Left lung (tissue), 10 donors: ENCODE data around the gene SETD5. TPM values are rescaled to one million over a fixed set of nuclear protein-coding genes. Genes with fewer than 3 reads are reported as not detected.

Experiments used
- ATAC-seq: fragments of 200-7000 bp; cut with Tn5 transposase; one replicate; pipeline ENCODE4 v1.9.1; 2020; ENCODE audit warnings: moderate library complexity
- DNase-seq, 4 donors: peaks; one replicate each; pipeline ENCODE4 v3.0.0-alpha.2; 2013 to 2020
- H3K27ac ChIP-seq, 2 donors: fragments of 200-600 bp; sonication (generic) in 1 of 2; one replicate each; pipeline versions ENCODE4 v1.5.0 to v1.8.0; 2020 to 2021
- H3K27me3 ChIP-seq, 2 donors: fragments of 200-600 bp; sonication (generic) in 1 of 2; one replicate each; pipeline versions ENCODE4 v1.5.0 to v1.8.0; 2020 to 2021
- H3K36me3 ChIP-seq, 2 donors: fragments of 200-600 bp; sonication (generic) in 1 of 2; one replicate each; pipeline versions ENCODE4 v1.5.0 to v1.8.0; 2020 to 2021
- H3K4me1 ChIP-seq, 2 donors: fragments of 200-600 bp; one replicate each; pipeline ENCODE4 v1.8.0; 2021
- H3K4me3 ChIP-seq, 2 donors: fragments of 200-600 bp; sonication (generic) in 1 of 2; one replicate each; pipeline versions ENCODE4 v1.5.0 to v1.8.0; 2020 to 2021; ENCODE audit warnings: mild to moderate bottlenecking in 1 of 2
- H3K9me3 ChIP-seq, 2 donors: fragments of 200-600 bp; sonication (generic) in 1 of 2; one replicate each; pipeline versions ENCODE4 v1.5.0 to v1.8.0; 2020 to 2021
- intact Hi-C, 2 donors: fragments of 100-400 bp; cut with DNase I; formaldehyde crosslinking; loops; one replicate each; pipeline versions ENCODE4 v1.11.2 to v1.14.2; 2022
- polyA plus RNA-seq, 6 donors: library from polyadenylated mRNA; unstranded; fragments of 120-200 nt; gene quantifications; one replicate each; pipeline ENCODE4 v1.2.1, GENCODE V29; 2013; ENCODE audit not compliant: insufficient read length in 6 of 6
- total RNA-seq, 2 donors: library from RNA; stranded (reverse); fragmentation: NEBNext Ultra II Directional; extraction: Animal tissue kit (Norgen Biotek cat#: 25700); gene quantifications; one replicate each; pipeline ENCODE4 v1.2.1, GENCODE V29; 2021
- TF ChIP-seq, protein P1 (sequence below), 2 donors: fragments of 200-600 bp; sonication (generic) in 1 of 2; IDR thresholded peaks; one replicate each; pipeline versions ENCODE4 v1.5.0 to v1.8.0; 2021; ENCODE audit warnings: antibody characterized with exemption in 2 of 2
- donor health status: DM: no; HTN: yes; CAD: no.
- donor health status: DM: no; HTN: no; CAD: no.

The SETD5 gene
- total and polyA plus RNA-seq, 8 donors, result 82.2 to 195 (median 177) TPM

DNA sequence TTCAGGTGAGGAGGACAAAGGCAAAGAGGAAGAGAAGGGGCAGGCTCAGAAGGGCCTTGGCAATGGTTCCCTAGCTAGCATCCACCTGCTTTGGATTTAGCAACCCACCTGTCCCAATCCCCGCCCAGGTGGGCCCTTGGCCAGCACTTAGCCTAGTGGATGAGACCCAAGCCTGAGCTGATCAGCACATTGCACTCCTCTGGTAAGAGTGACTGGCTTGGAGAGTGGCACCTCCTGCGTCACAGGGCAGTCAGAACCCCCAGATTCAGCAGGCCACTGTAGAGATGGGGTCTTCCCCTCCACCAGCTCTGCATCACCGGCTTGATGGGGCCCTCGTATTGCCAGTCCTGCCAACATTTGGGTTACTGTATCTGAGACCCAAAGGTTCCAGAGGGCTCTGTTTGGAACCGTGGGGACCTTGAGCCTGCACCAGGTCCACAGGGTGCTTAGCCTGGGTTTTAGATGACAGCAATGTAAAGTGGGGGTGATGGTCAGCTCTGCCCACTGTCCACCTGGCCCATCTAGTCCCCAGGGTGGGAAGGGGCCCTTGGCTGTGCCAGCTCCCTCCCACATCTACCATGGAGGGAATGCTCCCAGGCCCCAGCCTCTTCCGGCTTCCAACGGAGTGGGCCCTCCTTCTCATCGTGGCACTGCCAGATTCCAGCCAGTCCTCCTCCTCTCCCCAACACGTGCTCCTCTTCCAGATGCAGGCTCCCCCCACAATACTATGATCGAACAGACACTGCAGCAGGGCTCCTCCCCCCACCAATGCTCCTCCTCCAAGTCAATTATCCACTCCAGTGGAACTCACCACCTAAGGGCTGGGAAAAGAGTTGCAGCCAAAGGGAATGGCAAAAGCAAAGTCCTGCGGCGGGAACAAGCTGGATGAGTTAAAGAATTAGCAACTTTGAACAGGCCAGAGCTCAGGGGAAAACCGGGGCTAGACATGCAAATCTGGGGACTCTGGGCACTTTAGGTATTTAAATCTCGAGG lies 110.5 kb downstream of the SETD5 start:
- Histone ChIP-seq H3K4me3 (no peak overlapping the region), H3K9me3 (no peaks in the 10 kb centered on the region), H3K27me3 (peaks cover 6 to 39% of the 10 kb centered on the region in 2 donors), H3K36me3 (no peaks in the 10 kb centered on the region), H3K27ac (no peak overlapping the region), H3K4me1 (no peaks in the 10 kb centered on the region)
- intact Hi-C loops, result no loop called here
- no peak for ATAC-seq
- no peak for DNase-seq
- TF ChIP-seq, protein P1, sequence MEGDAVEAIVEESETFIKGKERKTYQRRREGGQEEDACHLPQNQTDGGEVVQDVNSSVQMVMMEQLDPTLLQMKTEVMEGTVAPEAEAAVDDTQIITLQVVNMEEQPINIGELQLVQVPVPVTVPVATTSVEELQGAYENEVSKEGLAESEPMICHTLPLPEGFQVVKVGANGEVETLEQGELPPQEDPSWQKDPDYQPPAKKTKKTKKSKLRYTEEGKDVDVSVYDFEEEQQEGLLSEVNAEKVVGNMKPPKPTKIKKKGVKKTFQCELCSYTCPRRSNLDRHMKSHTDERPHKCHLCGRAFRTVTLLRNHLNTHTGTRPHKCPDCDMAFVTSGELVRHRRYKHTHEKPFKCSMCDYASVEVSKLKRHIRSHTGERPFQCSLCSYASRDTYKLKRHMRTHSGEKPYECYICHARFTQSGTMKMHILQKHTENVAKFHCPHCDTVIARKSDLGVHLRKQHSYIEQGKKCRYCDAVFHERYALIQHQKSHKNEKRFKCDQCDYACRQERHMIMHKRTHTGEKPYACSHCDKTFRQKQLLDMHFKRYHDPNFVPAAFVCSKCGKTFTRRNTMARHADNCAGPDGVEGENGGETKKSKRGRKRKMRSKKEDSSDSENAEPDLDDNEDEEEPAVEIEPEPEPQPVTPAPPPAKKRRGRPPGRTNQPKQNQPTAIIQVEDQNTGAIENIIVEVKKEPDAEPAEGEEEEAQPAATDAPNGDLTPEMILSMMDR (IDR thresholded peaks at IDR 0.05), result no peak

DNA sequence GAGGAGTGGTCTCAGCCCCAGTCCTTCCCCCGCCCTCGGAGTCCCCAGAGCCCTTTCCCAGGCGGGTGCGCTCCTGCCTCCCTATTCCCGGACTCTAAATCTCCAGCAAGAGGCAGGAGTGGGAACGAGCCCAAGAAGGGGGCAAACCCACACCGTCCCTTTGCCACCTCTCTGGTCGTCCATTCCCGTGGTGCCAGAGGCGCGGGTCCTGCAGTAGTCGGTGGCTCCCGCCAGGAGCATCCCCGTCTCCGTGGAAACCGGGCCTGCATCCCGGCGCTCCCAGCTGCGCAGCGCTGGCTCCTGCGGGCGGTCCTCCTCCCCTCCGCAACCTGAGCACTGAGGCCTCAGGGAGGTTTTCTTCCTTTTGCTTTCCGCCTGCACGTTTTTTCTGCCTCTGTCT lies 111.4 kb downstream of the SETD5 start:
- TF ChIP-seq, protein P1 (IDR thresholded peaks at IDR 0.05), result no peak
- Histone ChIP-seq H3K27me3 (peaks cover 6 to 39% of the 10 kb centered on the region in 2 donors), H3K4me1 (no peaks in the 10 kb centered on the region), H3K36me3 (no peaks in the 10 kb centered on the region), H3K9me3 (no peaks in the 10 kb centered on the region), H3K4me3 (no peak overlapping the region), H3K27ac (no peak overlapping the region)
- DNase-seq, result no peak
- intact Hi-C loops, result no loop called here
- no peak for ATAC-seq

DNA sequence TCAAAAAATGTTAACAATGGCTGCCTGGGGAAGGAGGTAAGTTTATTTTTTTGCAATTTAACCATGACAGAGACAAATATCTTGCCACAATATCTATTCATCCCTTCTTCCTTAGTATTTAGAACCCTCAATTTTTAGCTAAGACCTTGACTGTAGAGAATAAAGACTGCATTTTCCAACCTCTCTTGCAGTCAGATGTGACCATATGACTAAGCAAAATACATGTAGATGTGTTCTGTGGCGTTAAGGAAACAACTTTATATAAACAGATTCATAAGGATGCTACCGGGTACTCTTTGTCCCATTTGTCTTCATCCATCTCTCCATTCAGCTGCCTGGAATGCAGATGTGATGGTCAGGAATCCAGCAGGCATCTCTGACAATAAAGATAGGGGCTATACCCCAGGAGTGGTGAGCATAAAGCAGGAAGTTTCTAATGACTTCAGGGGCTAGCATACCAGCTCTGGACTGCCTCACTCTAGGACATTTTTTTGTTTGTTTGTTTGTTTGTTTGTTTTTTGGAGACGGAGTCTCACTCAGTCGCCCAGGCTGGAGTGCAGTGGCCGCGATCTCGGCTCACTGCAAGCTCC lies 115.1 kb downstream of the SETD5 start:
- Histone ChIP-seq H3K36me3 (no peaks in the 10 kb centered on the region), H3K9me3 (no peaks in the 10 kb centered on the region), H3K27ac (no peak overlapping the region), H3K4me1 (no peaks in the 10 kb centered on the region), H3K4me3 (no peak overlapping the region), H3K27me3 (peaks cover 6 to 37% of the 10 kb centered on the region in 2 donors)
- ATAC-seq (no peak), DNase-seq (no peak)
- TF ChIP-seq, protein P1 (IDR thresholded peaks at IDR 0.05), result no peak
- intact Hi-C loops, result no loop called here

DNA sequence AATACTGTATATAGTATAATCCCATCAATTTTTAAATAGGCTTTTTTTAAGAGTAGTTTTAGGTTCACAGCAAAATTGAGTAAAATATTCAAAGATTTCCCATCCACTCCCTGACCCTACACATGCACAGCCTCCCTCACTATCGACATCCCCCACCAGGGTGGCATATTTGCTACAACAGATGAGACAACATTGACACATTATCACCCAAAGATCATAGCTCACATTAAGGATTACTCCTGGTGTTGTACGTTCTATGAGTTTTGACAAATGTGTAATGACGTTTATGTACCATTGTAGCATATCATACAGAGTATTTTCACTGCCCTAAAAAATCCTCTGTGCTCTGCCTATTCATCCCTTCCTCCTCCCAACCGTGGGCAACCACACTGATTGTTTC lies 116.9 kb downstream of the SETD5 start:
- no peaks in the 10 kb centered on the region for H3K9me3 ChIP-seq
- ATAC-seq, result no peak
- H3K27ac ChIP-seq, result no peak overlapping the region
- TF ChIP-seq, protein P1 (IDR thresholded peaks at IDR 0.05), result no peak
- no peak overlapping the region for H3K4me3 ChIP-seq
- DNase-seq, result no peak
- no peaks in the 10 kb centered on the region for H3K4me1 ChIP-seq
- no peaks in the 10 kb centered on the region for H3K36me3 ChIP-seq
- intact Hi-C loops, result no loop called here
- H3K27me3 ChIP-seq, result peaks cover 0 to 19% of the 10 kb centered on the region in 2 donors

DNA sequence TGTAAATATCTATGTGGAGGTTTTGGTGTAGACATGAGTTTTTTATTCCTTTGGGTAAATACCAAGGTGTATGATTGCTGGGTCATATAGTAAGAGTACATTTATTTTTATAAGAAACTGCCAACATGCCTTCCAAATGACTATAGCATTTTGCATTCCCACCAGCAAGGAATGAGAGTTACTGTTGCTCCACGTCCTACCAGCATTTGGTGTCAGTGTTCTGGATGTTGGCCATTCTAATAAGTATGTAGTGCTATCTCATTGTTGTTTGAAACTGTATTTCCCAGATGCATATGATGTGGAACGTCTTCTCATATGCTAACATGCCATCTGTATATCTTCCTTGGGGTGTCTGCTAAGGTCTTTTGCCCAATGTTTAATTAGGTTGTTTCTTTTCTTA lies 117.5 kb downstream of the SETD5 start:
- Histone ChIP-seq H3K36me3 (no peaks in the 10 kb centered on the region), H3K4me3 (no peak overlapping the region), H3K4me1 (no peaks in the 10 kb centered on the region), H3K27ac (no peak overlapping the region), H3K27me3 (peaks cover 0 to 13% of the 10 kb centered on the region in 2 donors), H3K9me3 (no peaks in the 10 kb centered on the region)
- intact Hi-C loops, result no loop called here
- ATAC-seq, result no peak
- DNase-seq, result no peak
- TF ChIP-seq, protein P1 (IDR thresholded peaks at IDR 0.05), result no peak
